ENCODE results near the gene KRTAP5-9.
"Not testable (repeated sequence)": the region's sequence is repeated elsewhere in the genome, so short reads cannot be mapped to it uniquely, and the experiment has no call there.

KRTAP5-9 gene

GRCh38 chr11:71548120-71548519 is at the start of gene KRTAP5-9:
Gene KRTAP5-9 (plus strand): TSS chr11:71548420. CDS start chr11:71548658, 238 bp downstream.
- DNase-seq (ENCODE audit: low read depth in 3 of 3): no peak

- no peak for DNase-seq (ENCODE audit: low read depth in 3 of 3)
These were observed 49.1 kb upstream of the KRTAP5-9 start for GRCh38 chr11:71499125-71499524.

GRCh38 chr11:71499546-71499945 is 48.7 kb upstream of the KRTAP5-9 start:
- no peak for DNase-seq (ENCODE audit: low read depth in 3 of 3)

DNA sequence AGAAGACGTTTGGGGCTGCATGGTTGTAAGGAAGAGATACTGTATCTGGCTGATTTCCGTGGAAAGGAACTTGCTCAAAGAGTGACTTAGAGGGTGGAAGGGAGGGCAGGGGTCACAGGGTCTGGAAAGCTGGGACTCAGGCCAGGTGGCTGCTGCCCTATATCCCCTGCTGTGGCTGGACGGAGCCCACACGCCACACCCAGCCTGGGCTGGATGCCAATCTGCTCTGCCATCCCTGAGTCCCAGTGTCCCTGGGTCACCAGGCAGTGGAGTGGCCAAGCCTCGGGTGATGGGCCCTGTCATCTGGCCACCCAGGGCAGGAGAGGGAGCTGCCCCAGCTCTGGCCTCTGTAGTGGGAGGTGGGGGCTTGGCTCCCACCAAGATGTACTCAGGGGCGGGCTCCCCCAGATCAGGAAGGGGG is 47.6 kb upstream of the KRTAP5-9 start:
- DNase-seq (ENCODE audit: low read depth in 3 of 3): no peak

- DNase-seq (ENCODE audit: low read depth in 3 of 3): no peak
These were observed 46.9 kb upstream of the KRTAP5-9 start for GRCh38 chr11:71501071-71501985.

DNA sequence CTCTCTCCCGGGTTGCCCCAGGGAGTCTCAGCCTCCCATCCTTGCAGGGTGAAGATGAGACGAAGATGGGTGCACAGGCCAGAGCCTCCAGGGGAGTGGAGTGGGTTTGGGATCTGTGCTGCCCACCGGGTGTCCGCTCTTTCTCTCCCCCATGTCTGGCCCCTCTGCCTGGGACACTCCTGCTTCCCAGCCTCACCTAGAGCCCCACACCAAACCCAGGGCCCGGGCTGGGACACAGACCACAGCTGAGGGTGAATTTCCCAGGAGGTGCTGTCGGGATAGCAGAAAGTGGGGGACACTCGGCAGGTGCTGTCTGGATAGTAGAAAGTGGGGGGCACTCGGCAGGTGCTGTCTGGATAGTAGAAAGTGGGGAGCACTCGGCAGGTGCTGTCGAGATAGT is 46.2 kb upstream of the KRTAP5-9 start:
- DNase-seq (ENCODE audit: low read depth in 3 of 3): no peak

DNA sequence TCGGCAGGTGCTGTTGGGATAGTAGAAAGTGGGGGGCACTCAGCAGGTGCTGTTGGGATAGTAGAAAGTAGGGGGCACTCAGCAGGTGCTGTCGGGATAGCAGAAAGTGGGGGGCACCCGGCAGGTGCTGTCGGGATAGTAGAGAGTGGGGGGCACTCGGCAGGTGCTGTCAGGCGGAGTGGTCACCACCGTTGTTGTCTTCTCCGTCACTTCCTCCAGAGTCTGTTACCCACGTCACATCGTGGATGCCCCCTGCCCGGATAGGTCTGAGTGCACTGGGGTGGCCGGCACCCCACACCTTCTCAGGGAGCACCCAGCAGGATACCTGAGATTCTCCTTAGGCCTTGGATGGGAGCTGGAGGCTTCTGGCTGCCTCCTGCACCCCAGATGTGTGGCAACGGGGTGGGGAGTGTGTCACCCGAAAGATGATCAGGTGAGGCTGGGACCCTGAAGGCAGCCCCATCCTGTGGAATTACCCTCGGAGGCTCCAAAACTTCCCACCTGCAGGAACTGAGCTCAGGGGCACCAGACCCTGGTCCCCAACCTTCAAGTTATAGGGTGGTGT is 45.3 kb upstream of the KRTAP5-9 start:
- DNase-seq (ENCODE audit: low read depth in 3 of 3): no peak

GRCh38 chr11:71504531-71504930 is 43.7 kb upstream of the KRTAP5-9 start:
- DNase-seq (ENCODE audit: low read depth in 3 of 3): no peak

DNA sequence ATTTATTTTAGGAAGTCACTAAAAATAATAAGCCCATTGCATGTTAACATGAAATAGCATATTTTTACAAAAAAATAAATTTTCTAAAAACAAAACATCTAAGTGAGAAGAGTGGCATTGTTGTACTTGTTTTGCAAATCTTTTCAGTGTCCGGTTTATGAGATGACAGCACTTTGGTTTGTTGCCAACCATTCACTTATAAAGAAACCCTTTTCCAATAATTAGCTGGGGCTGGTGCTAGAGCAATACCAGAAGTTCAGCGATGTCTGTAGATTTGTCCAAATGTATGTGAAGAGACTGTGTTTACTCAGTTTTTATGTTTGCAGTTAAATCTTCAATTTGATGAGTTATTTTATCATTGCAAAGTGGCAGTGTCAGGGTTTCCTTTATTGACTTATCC is 43.2 kb upstream of the KRTAP5-9 start:
- no peak for DNase-seq (ENCODE audit: low read depth in 3 of 3)

GRCh38 chr11:71505781-71506180 is 42.4 kb upstream of the KRTAP5-9 start:
- DNase-seq (ENCODE audit: low read depth in 3 of 3): no peak

DNA sequence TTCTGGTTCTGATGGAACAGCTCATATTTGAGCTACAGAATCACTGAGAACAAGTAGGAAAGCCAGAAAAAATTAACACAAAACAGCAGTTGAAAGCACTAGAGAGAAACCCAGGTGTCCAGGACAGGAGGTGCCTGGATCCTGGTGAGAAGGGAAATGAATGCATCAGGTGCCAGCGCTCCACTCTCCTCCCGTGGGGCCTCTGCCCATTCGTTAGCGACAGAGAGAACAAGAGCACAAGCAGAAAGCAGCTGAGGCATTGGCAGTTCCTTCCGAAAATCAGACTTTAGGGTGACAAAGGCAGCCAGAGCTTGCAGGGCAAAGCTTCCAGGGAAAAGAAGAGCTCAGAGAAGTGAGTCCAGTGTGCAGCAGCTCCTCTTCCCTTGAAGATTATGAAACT is 41.1 kb upstream of the KRTAP5-9 start:
- no peak for DNase-seq (ENCODE audit: low read depth in 3 of 3)

GRCh38 chr11:71518506-71519471 is 29.4 kb upstream of the KRTAP5-9 start:
- no peak for DNase-seq (ENCODE audit: low read depth in 3 of 3)

DNA sequence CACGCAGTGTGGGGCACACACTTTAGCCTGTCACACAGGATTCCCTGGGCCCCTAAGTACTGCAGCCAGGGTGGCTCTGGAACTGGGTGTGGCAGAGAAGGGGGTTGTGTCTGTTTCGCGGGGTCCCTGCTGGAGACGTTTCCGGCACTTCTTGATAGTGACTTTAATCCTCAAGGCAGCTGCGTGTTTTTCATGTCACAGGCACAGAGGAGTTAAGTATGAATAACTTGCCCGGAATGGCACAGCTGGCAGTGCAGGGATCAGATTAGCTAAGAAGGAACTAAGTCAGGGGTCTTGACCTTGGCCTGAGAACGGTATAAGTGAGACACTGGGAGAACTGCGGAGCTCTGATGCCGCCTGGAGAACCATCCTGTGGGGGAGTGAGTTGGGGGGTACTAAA is 28.7 kb upstream of the KRTAP5-9 start:
- no peak for DNase-seq (ENCODE audit: low read depth in 3 of 3)

GRCh38 chr11:71525188-71525937 is 22.9 kb upstream of the KRTAP5-9 start:
- no peak for DNase-seq (ENCODE audit: low read depth in 3 of 3)

- no peak for DNase-seq (ENCODE audit: low read depth in 3 of 3)
These were observed 22.2 kb upstream of the KRTAP5-9 start for GRCh38 chr11:71525938-71526495.

DNA sequence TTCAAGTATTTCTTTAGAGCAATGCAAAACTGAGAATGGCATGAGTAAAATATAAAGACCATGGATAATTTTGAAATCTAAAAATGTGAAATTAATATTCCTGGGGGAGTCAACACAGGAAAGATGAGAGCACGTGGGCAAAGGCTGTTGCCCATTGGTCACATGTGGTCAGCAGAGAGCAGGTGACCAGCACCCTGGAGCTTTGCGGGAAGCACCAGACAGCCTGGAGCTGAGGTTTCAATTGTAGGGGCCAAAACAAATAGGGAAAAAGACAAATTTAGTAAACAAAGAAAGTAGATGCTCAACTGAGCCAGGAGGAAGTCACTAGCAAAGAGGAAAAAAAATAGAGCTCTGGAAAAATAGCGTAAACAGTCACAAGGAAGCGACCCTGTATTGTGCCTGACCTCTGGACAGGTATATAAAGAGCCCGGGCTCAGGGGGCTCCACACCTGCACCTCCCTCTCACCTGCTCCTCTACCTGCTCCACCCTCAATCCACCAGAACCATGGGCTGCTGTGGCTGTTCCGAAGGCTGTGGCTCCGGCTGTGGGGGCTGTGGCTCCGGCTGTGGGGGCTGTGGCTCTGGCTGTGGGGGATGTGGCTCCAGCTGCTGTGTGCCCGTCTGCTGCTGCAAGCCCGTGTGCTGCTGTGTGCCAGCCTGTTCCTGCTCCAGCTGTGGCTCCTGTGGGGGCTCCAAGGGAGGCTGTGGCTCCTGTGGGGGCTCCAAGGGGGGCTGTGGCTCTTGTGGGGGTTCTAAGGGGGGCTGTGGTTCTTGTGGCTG is 21.2 kb upstream of the KRTAP5-9 start, which contains the start of gene KRTAP5-7:
TSS of gene KRTAP5-7 (plus strand) at position 472 of the 780 bp plus-strand sequence. CDS start at position 506, 34 bp downstream.
- DNase-seq (ENCODE audit: low read depth in 3 of 3): not testable (repeated sequence)

DNA sequence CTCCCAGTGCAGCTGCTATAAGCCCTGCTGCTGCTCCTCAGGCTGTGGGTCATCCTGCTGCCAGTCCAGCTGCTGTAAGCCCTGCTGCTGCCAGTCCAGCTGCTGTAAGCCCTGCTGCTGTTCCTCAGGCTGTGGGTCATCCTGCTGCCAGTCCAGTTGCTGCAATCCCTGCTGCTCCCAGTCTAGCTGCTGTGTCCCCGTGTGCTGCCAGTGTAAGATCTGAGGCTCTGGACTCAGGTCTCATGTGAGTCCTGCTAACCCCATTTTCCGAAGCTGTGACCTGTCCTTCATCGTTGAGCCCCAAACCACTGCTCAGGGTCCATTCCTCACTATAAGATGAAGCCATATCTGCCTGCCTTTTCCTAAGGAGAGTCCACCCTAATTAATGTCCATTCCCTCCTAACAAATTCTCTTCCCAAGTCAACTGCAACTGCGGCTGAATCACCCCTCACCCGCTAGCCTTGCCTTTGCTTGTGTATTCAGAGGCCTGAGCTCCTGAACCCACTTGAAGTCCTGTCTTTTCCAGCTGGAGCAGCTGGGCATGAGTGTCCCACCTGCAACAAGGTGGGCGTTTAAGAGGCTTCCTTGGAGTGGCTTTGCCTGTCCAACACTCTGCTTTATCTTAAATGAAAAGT is 20.5 kb upstream of the KRTAP5-9 start:
- DNase-seq (ENCODE audit: low read depth in 3 of 3): no peak

GRCh38 chr11:71530602-71531001 is 17.6 kb upstream of the KRTAP5-9 start:
- DNase-seq (ENCODE audit: low read depth in 3 of 3): no peak

DNA sequence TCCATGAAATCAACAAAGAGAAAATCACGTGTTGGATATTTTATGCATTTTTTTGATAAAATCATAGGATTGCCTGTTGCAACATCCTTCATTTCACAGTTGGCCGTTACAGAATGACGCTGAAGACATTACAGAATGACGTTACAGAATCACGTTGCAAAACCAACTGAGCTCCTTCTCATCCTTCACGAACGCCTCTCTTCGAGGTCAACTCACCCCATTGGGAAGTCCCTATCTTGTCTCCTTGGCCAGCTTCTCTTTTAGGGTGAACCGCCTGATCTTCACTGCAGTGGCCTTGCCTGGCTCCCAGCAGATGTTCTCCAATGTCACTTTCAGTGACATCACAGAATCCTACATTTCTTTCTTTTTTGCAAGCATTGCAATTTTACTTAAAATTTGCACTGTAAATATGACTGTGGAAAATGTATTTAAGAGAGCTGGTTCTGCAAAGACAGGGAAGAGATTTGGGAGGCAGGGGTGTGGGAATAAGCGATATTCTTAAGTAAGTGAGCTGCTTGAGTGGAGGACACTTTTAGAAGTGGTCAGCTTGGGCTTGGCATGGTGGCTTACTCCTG is 16.1 kb upstream of the KRTAP5-9 start:
- DNase-seq (ENCODE audit: low read depth in 3 of 3): no peak

All from stimulated activated CD4-positive, alpha-beta T cell treated with anti-CD3 and anti-CD28 coated beads, TNF-alpha, amount 100 ng/mL, for 24 hours (primary cell).